Epithelial cell of proximal tubule (primary cell): ENCODE measurements around the gene ADCK1. TPM values are rescaled to one million over a fixed set of nuclear protein-coding genes. Genes with fewer than 3 reads are reported as not detected.

Experiments
- DNase-seq: peaks from one replicate; pipeline ENCODE4 v3.0.0-alpha.2; 2011; ENCODE audit warnings: low read depth
- H3K4me3 ChIP-seq: 2 replicates; pipeline ENCODE4 v1.5.1; 2011; ENCODE audit warnings: low read depth, mild to moderate bottlenecking, low read length
- CTCF ChIP-seq: conservative IDR thresholded peaks from 2 replicates; pipeline ENCODE4 v1.5.1; 2012; ENCODE audit warnings: low read depth, mild to moderate bottlenecking, low read length
- total RNA-seq: library from RNA; depleted of rRNA; stranded (reverse); fragments of >200 nt; gene quantifications from 2 replicates; pipeline ENCODE4 v1.2.3, GENCODE V29; 2015

Gene ADCK1
- total RNA-seq, 1 donor from 2014 or later = 4.3 TPM

DNA sequence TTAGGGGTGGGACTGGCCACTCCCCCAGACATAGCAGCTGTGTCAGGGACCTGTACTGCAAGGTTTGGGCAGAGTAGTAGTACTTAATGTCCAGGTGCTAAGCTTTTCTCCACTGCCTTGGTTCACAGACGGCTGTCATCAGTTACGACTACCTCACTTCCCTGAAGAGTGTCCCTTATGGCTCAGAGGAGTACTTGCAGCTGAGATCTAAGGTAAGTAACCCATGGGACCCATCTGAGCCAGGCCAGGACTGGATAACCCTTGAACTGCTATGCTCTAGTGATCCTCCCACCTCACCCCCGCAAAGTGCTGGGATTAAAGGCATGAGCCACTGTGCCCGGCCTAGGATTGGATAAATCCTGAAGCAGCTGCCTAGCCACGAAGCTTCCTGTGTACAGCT, 22.4 kb downstream of the ADCK1 start:
- no peak for DNase-seq
- no peak for TF ChIP-seq CTCF
- H3K4me3 ChIP-seq = no peak overlapping the region

GRCh38 chr14:77822741-77823140, 22.8 kb downstream of the ADCK1 start:
- no peak for DNase-seq
- no peak overlapping the region for H3K4me3 ChIP-seq
- TF ChIP-seq CTCF = no peak

DNA sequence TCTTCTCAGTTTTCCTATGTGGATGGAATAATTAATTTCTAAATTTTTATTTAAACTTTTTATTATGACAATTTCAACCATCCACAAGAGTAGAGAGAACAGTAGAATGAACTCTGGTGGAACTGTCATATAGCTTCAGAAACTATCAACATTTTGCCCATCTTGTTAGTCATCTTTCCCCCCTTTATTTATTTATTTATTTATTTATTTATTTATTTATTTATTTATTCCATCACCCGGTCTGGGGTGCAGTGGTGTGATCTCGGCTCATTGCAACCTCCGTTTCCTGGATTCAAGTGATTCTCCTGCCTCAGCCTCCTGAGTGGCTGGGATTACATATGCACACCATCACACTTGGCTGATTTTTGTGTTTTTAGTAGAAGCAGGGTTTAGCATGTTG, 23.5 kb downstream of the ADCK1 start:
- no peak overlapping the region for H3K4me3 ChIP-seq
- no peak for TF ChIP-seq CTCF

GRCh38 chr14:77825895-77826519, 26.1 kb downstream of the ADCK1 start:
- no peak for DNase-seq
- TF ChIP-seq CTCF = no peak
- no peak overlapping the region for H3K4me3 ChIP-seq

More for the DNA sequence above, 23.5 kb downstream of the ADCK1 start:
- DNase-seq = no peak

DNA sequence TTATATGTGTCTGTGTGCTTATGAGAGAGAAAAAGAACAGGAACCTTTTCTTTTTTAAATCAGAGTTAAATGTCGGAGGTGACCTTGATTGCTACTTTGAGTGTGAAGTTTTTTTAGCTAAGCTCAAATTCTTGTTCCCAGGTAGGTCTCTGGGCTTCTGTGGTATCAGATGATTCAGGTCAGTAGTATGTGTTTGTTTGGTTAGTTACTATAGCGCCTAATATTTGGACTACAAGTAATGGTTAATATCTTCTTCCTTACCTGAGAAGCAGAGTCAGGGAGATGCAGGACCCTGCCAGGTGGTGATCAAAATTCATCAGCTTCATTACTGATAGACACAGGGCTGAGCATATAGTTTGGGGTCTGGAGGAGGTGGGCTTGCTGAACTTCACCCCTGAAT, 30.8 kb downstream of the ADCK1 start:
- DNase-seq = no peak
- H3K4me3 ChIP-seq = no peak overlapping the region
- no peak for TF ChIP-seq CTCF

- TF ChIP-seq CTCF = no peak
- H3K4me3 ChIP-seq = no peak overlapping the region
- DNase-seq = no peak
These were observed 32.4 kb downstream of the ADCK1 start for GRCh38 chr14:77832297-77832696.

GRCh38 chr14:77837926-77838325, 38.0 kb downstream of the ADCK1 start:
- H3K4me3 ChIP-seq = no peak overlapping the region
- no peak for DNase-seq
- TF ChIP-seq CTCF = no peak
